Peyer's patch (tissue), 4 donors: ENCODE measurements around the gene TRIM63. TPM values are rescaled to one million over a fixed set of nuclear protein-coding genes. Genes with fewer than 3 reads are reported as not detected.
"Not testable (repeated sequence)": the region's sequence is repeated elsewhere in the genome, so short reads cannot be mapped to it uniquely, and the experiment has no call there.

Experiments used
- DNase-seq, 3 donors: peaks; one replicate each; pipeline ENCODE4 v3.0.0-alpha.2; 2017 to 2019
- H3K27ac ChIP-seq, 4 donors: fragments of 200-600 bp; sonication (generic); one replicate each; pipeline ENCODE4 v1.5.1; 2016 to 2019
- H3K27me3 ChIP-seq, 2 donors: fragments of 200-600 bp; sonication (generic); one replicate each; pipeline ENCODE4 v1.5.1; 2019
- H3K36me3 ChIP-seq, 3 donors: fragments of 200-600 bp; sonication (generic); one replicate each; pipeline ENCODE4 v1.5.1; 2016 to 2019
- H3K4me1 ChIP-seq, 4 donors: fragments of 200-600 bp; sonication (generic); one replicate each; pipeline ENCODE4 v1.5.1; 2016 to 2019
- H3K4me3 ChIP-seq, 4 donors: fragments of 200-600 bp; sonication (generic); 1 replicate in 3 of 4; 2 replicates in 1 of 4; pipeline ENCODE4 v1.5.1; 2016 to 2019; ENCODE audit warnings: mild to moderate bottlenecking in 1 of 4
- H3K9me3 ChIP-seq, 4 donors: fragments of 200-600 bp; sonication (generic); one replicate each; pipeline ENCODE4 v1.5.1; 2016 to 2019; ENCODE audit warnings: mild to moderate bottlenecking in 1 of 4
- POLR2A ChIP-seq, 2 donors: fragments of 450-650 bp; IDR thresholded peaks; one replicate each; pipeline ENCODE4 v1.5.1; 2017; ENCODE audit warnings: antibody characterized with exemption in 2 of 2, mild to moderate bottlenecking in 2 of 2, moderate library complexity in 2 of 2
- total RNA-seq, 4 donors: library from RNA; depleted of rRNA; stranded (reverse); fragments of >200 nt; gene quantifications; one replicate each; pipeline ENCODE4 v1.1.0, GENCODE V29; 2016
- TF ChIP-seq, protein P1 (sequence below), 6 experiments: fragments of 450-650 bp in 4 of 6; fragments of 200-600 bp in 2 of 6; sonication (generic) in 1 of 6; IDR thresholded peaks; one replicate each; pipeline ENCODE4 v1.5.1; 2017 to 2019; ENCODE audit warnings: antibody characterized with exemption in 6 of 6, mild to moderate bottlenecking in 3 of 6, moderate library complexity in 1 of 6

Gene TRIM63
- total RNA-seq, 4 donors from 2014 or later: 0.53 to 0.95 TPM; not detected in 2

DNA sequence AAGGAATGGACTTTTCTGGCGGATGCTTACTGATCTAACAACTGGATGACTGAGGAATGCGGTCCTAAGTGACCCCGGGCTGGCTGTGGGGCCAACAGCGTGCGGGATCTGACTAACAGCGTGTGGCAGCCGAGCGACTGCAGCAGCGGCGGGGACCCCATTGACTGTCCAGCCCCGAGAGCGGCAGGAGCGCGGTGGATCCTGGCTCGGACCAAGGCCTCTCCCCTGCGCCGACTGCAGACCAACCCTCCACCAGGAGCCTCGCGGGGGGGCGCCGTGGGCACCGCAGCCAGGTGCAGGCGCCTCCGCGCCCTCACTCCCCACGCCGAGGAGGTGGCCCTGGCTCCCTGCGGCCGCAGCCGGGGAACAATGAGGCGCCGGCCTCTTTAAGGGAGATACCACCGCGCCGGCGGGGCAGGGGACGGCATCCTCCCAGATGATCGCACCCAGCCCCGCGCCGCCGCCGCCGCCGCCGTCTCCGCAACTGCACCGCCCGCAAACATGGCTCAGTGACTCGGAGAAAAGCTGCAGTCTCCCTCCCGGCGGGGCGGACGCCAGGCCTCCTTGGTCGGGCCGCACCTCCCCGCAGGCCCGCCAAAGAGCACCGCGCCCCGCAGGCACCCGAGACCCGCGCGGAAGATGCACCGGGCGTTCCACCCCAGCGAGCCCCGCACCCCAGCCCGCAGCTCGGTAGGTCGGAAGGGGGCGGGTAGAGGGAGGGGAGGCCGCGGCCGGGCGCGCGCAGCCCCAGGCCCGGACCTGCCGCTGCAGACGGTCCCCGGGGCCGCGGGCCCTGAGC lies 43.5 kb upstream of the TRIM63 start:
- TF ChIP-seq POLR2A (IDR thresholded peaks at IDR 0.05): peak; percentile 44 to 62
- TF ChIP-seq, protein P1, sequence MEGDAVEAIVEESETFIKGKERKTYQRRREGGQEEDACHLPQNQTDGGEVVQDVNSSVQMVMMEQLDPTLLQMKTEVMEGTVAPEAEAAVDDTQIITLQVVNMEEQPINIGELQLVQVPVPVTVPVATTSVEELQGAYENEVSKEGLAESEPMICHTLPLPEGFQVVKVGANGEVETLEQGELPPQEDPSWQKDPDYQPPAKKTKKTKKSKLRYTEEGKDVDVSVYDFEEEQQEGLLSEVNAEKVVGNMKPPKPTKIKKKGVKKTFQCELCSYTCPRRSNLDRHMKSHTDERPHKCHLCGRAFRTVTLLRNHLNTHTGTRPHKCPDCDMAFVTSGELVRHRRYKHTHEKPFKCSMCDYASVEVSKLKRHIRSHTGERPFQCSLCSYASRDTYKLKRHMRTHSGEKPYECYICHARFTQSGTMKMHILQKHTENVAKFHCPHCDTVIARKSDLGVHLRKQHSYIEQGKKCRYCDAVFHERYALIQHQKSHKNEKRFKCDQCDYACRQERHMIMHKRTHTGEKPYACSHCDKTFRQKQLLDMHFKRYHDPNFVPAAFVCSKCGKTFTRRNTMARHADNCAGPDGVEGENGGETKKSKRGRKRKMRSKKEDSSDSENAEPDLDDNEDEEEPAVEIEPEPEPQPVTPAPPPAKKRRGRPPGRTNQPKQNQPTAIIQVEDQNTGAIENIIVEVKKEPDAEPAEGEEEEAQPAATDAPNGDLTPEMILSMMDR (IDR thresholded peaks at IDR 0.05): peak in 1 of 6 experiments; percentile 4
- H3K4me1 ChIP-seq: peaks cover 0 to 21% (median 0%) of the 10 kb centered on the region in 4 donors
- peak overlapping the region; percentile 96 to 99 (median 97) for H3K27ac ChIP-seq
- no peaks in the 10 kb centered on the region for H3K9me3 ChIP-seq
- H3K27me3 ChIP-seq: no peaks in the 10 kb centered on the region
- peak; percentile 80 to 94 (median 89) for DNase-seq
- peaks cover 0 to 12% (median 0%) of the 10 kb centered on the region in 3 donors for H3K36me3 ChIP-seq
- peak overlapping the region; percentile 55 to 99 (median 92) for H3K4me3 ChIP-seq

DNA sequence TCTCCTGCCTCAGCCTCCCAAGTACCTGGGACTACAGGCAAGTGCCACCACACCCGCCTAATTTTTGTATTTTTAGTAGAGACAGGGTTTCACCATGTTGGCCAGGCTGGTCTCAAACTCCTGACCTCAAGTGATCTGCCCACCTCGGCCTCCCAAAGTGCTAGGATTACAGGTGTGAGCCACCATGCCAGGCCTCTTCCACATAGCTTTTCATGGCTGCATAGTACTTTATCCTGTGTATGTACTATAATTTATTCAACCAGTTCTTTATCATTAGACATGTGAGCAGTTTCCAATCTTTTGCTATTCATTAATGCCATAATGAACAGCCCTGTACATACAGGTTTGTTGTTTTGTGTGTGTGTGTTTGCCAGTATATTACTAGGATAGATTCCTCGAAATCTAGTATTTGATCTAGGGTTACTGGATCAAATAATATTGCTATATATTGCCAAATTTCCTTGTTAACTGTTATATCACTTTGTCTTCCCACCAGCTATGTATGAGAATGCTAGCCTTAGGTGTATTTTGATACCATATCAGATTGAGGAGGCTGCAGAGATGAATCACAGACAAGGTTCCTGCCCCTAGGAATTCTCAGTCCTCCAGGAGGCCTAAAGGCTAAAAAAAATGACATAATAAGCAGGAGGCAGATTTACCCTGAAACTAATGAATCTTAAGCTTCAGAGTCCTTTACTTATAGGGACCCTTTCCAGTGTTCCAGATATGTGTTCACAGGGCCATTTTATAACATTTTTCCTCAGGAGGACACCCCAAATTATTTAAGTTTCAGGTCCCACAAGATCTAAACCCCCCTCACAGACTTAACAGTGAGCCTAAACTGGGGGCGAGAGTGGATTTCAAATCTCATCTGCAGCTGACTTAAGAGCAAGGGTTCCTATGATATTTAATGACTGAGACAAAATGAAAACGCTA lies 42.1 kb upstream of the TRIM63 start:
- H3K36me3 ChIP-seq: no peaks in the 10 kb centered on the region
- no peaks in the 10 kb centered on the region for H3K27me3 ChIP-seq
- no peak overlapping the region for H3K4me3 ChIP-seq
- H3K9me3 ChIP-seq: no peaks in the 10 kb centered on the region
- H3K4me1 ChIP-seq: peaks cover 0 to 21% (median 0%) of the 10 kb centered on the region in 4 donors
- no peak for DNase-seq
- TF ChIP-seq POLR2A (IDR thresholded peaks at IDR 0.05): no peak
- TF ChIP-seq, protein P1 (IDR thresholded peaks at IDR 0.05): no peak
- no peak overlapping the region for H3K27ac ChIP-seq

DNA sequence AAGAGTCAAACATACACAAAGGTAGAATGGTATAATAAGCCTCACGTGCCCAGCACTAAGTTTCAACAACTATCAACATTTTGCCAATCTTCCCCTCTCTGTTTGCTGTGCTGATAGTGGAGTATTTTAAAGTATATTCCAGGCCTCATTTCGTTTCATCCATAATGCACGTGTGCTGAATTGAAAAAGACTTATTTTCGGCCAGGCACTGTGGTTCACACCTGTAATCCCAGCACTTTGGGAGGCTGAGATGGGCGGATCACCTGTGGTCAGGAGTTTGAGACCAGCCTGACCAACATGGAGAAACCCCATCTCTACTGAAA lies 37.8 kb upstream of the TRIM63 start:
- not testable (repeated sequence) for H3K36me3 ChIP-seq, H3K27ac ChIP-seq, H3K4me1 ChIP-seq

DNA sequence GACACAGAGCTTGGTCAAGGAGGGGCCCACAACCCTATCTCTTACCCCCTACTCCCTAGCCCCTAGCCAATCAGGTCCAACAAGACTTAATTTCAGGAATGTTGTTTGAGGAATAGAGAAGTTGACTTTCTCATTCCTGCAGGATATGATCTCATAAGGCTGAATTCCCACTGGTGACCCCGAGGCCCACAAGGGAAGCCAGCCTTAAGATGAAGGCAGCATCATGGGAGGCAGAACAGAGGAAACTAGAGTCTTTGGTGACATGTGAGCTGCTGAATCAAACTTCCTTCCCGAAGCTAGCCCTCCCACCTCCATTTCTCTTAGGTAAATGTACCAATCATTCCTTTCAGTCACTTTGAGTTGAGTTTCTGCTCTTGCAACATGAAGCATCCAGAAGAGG lies 35.1 kb upstream of the TRIM63 start:
- H3K27me3 ChIP-seq: no peaks in the 10 kb centered on the region
- no peaks in the 10 kb centered on the region for H3K4me1 ChIP-seq
- DNase-seq: no peak
- H3K4me3 ChIP-seq: no peak overlapping the region
- no peaks in the 10 kb centered on the region for H3K9me3 ChIP-seq
- no peaks in the 10 kb centered on the region for H3K36me3 ChIP-seq
- no peak for TF ChIP-seq POLR2A (IDR thresholded peaks at IDR 0.05)
- TF ChIP-seq, protein P1 (IDR thresholded peaks at IDR 0.05): no peak
- no peak overlapping the region for H3K27ac ChIP-seq

More for the DNA sequence above, 37.8 kb upstream of the TRIM63 start:
- not testable (repeated sequence) for H3K27me3 ChIP-seq, H3K9me3 ChIP-seq, DNase-seq, H3K4me3 ChIP-seq

DNA sequence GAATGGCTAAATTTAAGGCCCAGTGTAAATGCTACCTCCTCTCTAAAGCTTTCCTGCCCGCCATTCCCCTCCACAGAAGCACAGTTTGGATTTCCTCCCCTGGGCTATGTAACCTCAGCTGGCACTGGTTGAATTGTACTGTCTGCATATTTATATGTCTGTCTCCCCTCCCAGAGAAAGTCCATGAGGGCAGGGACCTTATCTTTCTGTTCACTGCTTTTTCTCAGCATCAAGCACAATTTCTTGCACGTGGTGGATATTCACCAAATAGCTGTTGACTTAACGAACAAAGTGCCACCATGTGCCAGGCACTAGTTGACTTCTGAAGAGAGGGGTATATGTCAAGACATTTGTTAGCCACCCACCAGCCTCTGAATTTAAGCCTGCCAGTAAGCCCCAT lies 34.7 kb upstream of the TRIM63 start:
- no peak overlapping the region for H3K27ac ChIP-seq
- TF ChIP-seq POLR2A (IDR thresholded peaks at IDR 0.05): no peak
- TF ChIP-seq, protein P1 (IDR thresholded peaks at IDR 0.05): no peak
- no peaks in the 10 kb centered on the region for H3K36me3 ChIP-seq
- H3K4me3 ChIP-seq: no peak overlapping the region
- no peaks in the 10 kb centered on the region for H3K9me3 ChIP-seq
- no peaks in the 10 kb centered on the region for H3K27me3 ChIP-seq
- no peak for DNase-seq
- no peaks in the 10 kb centered on the region for H3K4me1 ChIP-seq

DNA sequence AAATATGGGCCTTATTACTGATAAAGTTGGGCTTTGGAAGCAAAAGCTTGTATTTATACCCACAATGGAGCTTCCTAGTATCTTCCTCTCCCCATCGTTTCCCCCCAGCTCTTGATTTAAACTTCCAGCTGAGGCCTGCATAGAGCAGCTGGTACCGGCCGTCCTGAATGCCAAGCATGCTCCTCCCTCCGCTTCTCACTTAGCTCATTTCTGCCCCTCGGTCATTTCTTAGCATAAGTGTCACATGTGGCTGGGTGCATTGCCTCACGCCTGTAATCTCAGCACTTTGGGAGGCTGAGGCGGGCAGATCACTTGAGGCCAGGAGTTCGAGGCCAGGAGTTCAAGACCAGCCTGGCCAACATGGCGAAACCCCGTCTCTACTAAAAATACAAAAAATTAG lies 32.8 kb upstream of the TRIM63 start:
- H3K9me3 ChIP-seq, H3K27me3 ChIP-seq, H3K27ac ChIP-seq, DNase-seq, H3K4me1 ChIP-seq, H3K36me3 ChIP-seq, H3K4me3 ChIP-seq: not testable (repeated sequence)
